Stomach (tissue), 4 donors: Measurements from ENCODE around the gene IGLL1.

ENCODE experiments used
- CTCF ChIP-seq, 7 experiments: fragments of 450-650 bp in 4 of 7; fragments of 200-600 bp in 3 of 7; sonication (generic) in 3 of 7; IDR thresholded peaks; one replicate each; pipeline ENCODE4 v1.5.1; 2016 to 2019; ENCODE audit warnings: antibody characterized with exemption in 7 of 7, control low read depth in 2 of 7, mild to moderate bottlenecking in 1 of 7
- EP300 ChIP-seq: sonication (generic); formaldehyde crosslinking; IDR thresholded peaks from one replicate; pipeline ENCODE4 v1.6.1; 2017; ENCODE audit warnings: antibody characterized with exemption
- POLR2A ChIP-seq, 4 donors: fragments of 450-650 bp; IDR thresholded peaks; one replicate each; pipeline ENCODE4 v1.6.1; 2016; ENCODE audit warnings: antibody characterized with exemption in 4 of 4, control low read depth in 2 of 4, mild to moderate bottlenecking in 1 of 4, moderate library complexity in 1 of 4
- POLR2AphosphoS5 ChIP-seq, 3 donors: sonication (generic); formaldehyde crosslinking; IDR thresholded peaks; one replicate each; pipeline ENCODE4 v1.6.1; 2016; ENCODE audit warnings: antibody characterized with exemption in 3 of 3

- no peak for TF ChIP-seq CTCF (IDR thresholded peaks at IDR 0.05)
- TF ChIP-seq POLR2A (IDR thresholded peaks at IDR 0.05), result no peak
- TF ChIP-seq POLR2AphosphoS5 (IDR thresholded peaks at IDR 0.05), result no peak
- TF ChIP-seq EP300, result no peak
These were observed 28.7 kb downstream of the IGLL1 start for GRCh38 chr22:23551385-23551784.
